ENCODE measurements around the gene SOX6.

Gene SOX6

DNA sequence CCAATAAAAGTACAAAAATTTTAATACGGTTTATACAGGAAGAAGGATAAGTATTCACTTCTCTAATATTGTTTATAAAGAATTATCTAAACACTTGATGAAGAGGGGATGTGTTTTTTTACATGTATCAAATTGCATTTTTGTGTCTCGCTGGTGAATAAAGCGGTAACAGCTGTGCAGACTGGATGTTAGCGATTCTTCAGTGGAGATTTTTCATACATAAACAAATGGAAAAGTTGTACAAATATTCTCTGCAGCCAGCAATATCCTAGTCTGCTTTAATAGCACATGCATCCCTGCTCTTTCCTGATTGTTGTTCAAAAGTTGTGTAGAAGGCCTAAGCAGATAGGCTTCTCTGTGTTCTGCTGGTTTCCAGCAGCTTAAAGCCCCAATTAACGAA is 369.3 kb downstream of the SOX6 start:
- no peak for FAIRE-seq

DNA sequence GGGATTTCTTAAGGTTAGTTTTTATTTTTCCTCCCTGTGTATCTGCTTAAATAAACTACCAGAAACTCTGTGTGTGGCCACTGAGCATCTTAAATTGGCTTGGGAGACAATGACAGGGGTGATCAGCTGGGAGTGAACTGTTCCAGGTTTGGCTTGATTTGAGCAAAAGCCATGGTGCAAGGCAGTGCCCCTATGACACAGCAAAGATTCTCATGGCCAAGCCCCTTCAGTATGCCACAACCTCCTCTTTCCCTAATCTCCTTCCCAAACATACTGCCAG is 370.5 kb downstream of the SOX6 start:
- FAIRE-seq = no peak

DNA sequence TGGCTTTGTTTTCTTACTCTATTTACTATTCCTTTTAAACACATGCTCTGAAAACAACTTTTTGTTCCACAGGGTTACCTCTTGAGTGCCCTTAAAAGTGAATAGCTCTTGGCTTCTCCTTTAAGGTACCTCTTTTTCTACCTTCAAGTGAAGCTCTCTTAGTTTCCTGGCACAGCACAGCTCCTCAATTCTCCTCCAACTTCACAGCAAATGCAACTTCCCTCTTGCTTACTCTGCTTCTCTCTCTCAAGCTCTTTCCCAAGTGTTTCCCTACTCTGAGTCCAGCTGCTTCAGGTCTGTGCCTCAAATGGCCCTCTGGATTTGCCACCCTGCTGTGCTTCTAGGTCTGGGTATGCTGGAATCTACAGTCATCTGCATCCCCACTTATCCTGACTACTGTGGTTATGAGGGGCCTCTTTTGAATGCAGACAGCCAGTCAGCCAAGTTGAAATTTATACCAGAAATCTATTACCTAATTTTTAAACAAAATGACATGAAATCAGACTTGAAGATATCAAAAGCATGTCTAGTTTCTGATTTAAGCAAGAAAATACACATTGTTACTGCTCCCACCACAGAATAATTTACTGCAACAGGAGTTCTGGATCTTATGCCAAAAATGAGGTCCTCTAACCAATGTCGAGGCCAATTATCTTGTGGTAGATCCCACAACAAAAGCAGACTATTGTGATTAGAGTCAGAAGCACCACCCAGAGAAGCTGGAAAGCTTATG is 371.1 kb downstream of the SOX6 start:
- no peak for FAIRE-seq

DNA sequence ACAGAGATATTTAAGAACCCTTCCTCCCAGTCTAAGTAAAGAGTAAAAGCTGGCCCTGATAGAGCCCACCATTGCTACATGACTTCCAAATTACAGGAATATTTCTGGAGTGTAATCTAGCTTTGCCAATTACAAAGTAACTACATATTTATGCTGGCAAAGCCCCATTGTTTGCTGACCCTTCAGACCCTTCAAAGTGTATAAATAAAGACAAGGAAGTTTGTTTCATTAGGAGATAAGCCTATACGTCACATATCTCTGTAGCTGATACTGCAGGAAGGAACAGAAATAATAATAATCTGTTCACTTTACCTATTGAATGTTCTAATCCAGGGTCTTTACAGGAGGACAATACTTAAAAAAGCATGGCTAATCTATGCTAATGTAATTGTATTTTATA is 375.1 kb downstream of the SOX6 start:
- FAIRE-seq = peak; percentile 17

DNA sequence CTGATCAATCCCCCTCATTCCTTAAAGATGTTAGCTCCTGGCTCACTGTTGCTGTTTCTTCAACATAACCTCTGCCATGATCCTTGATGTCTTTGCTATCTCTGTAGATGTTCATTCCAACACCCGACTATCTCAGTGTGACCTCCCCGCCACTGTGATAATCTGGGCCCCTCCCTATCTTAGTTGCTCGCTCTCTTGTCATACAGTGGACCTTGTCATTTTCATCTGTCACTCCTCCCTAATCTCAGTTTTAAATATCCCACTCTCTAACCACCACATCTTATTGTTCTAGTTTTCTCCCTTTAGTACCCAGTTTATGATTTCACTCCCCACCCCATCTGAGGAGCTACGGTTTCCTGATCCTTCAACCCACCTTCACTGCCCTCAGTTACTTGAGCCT is 379.2 kb downstream of the SOX6 start:
- no peak for FAIRE-seq

GRCh38 chr11:15976433-15977045 is 379.8 kb downstream of the SOX6 start:
- no peak for FAIRE-seq

DNA sequence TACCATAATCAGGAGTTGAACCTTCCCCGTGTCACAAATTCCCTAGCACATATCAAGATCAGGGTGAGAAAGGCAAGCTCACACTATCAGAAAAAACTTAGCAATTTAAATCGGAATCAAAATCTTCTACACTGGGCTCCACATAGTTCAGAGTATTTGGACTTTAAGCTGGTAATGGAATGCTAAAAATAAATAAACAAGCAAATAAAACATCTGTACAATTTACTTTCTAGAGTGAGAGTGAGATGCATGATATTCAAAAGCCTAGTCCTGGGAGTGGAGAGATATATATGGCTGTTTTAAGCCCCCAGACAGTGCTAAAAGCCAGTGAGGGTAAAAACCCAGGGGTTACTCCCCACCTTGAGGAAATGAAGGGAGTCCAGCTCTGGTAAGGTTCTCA is 380.6 kb downstream of the SOX6 start:
- no peak for FAIRE-seq

DNA sequence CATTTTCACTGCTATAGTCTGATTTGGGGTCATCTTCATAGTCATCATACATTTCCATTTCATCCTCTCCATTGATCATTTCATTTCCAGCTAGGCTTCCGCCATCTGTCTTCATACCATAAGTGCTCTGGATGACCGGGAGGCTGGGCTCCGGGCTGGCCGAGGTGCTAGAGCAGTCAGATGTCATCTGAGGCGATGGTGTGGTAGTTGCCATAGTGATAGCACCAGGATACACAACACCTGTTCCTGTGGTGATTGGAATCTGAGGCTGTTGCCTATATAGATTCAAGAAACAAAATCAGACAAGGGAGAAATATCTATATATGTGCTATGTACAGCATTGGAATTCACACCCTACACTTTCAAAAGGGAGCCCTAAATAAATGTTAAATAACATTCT is 383.5 kb downstream of the SOX6 start:
- FAIRE-seq = no peak

GRCh38 chr11:15971215-15971546 is 385.2 kb downstream of the SOX6 start:
- no peak for FAIRE-seq

DNA sequence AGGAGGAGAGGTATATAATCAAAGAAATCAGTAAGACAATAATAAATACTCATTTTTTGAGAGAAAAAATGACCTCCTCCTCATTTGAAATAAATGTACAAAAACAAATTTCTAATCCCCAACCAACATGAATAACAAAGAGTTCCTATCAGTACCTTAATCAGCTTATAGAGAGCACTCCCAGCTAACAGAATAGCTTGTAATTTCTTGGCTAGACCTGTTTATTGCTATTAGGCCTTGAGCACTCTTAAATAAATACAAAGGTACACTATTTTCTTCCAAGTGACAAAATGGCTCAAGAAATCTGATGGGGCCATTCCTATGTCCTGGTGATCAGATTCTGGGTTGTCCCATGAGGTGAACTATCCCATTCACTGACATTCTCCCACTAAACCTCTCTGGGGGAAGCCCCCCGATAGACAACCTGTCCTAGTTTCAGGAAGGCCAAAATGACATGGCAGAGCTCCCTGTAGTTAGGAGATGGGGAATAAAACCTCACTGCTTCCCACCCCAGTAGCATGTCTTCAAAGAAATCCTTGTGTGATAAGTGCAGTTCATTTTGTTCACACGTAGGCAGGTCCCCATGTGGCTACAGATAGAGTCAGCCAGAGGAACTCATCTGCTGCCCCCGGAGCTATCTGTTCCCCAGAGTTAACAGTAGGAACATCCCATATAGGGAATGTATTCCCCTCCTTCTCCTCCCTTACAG is 385.7 kb downstream of the SOX6 start:
- FAIRE-seq = no peak

- FAIRE-seq = no peak
Observed at GRCh38 chr11:15969701-15970329, 386.5 kb downstream of the SOX6 start.

GRCh38 chr11:15969281-15969680 is 387.1 kb downstream of the SOX6 start:
- FAIRE-seq = no peak

DNA sequence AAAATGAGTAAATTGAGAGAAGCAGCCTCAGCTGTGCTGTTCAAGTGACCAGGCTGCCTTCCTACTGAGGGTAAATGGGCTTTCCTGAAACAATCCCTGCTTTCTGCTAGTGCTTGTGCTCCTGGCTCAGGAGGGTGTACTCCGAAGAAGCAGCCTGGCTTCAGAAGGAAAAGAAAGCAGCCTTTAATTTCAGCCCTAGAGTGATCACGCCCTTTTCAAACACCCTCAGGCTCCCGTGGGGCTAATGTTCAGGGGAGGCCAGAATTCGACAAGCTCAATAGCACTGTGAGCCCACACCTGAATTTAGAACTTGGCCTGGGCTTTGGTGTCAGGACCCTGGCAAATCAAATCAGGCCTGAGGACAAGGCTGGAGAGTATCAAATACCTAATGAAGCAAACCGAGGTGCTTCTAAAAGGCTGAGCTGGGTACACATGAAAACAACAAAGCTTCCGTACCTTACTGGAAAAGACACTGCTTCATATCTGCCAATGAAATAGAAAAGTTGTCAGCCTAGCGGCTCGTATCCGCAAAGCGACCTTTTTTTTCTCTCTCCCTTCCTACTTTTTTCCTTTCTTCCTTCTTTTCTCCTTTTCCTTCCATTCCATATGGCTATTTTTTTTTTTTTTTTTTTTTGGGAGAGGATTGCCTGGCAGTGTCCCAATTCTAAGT is 387.8 kb downstream of the SOX6 start:
- FAIRE-seq = no peak

DNA sequence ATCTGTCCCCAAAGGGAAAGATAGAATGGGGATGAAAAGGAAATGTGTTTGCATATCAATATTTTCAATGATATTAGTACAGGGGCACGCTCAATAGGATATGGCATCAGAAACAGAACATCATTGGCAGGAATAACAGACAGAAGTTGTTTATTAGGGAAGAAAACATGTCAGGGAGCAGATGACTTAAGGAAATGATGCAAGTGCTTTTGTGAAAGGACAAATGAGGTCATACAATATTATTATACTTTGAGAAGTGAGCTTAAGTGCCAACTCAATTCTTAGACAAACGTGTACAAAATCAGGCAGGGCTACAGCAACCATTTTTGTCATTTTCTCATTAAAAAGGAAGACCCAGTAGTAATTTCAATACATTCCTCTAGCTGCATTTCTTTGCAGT is 388.4 kb downstream of the SOX6 start:
- FAIRE-seq = no peak

GRCh38 chr11:15967166-15967565 is 389.2 kb downstream of the SOX6 start:
- FAIRE-seq = no peak

GRCh38 chr11:15965562-15966250 is 390.6 kb downstream of the SOX6 start:
- no peak for FAIRE-seq

- FAIRE-seq = no peak
Observed at GRCh38 chr11:15963266-15963665, 393.1 kb downstream of the SOX6 start.

- FAIRE-seq = no peak
Observed at GRCh38 chr11:15958910-15959309, 397.4 kb downstream of the SOX6 start.

DNA sequence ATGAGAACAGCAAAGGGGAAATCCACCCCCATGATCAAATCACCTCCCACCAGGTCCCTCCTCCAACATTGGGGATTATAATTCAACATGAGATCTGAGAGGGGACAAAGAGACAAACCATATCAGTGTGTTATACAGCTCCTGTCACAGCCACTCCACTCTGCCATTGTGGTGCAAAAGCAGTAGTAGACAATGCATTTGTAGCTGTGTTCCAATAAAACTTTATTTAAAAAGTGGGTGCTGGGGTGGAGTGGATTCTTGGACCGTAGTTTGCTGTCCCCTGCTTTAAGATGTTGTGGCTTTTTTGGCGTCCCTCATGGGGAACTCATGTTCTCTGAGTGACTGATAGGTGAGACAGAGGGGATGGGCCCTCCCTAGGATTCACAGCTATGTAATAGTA is 399.1 kb downstream of the SOX6 start:
- FAIRE-seq = no peak

DNA sequence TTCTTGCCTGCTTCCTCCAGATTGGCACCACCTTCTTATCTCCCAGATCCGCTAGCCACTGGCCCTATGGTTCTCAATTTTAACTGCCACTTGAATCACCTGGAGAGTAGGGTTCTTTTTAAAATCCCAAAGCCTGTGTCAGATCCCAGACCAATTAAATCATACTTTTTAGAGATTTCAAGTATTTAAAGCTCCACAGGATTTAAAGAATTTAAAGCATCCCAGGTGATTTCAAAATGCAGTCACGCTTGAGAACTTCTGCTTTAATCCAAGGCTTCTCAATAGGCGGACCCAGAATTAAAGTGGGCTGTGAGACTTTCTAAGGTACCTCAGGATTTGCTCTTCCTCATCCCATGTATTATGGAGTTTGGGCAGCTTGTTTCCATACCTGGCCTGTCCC is 400.0 kb downstream of the SOX6 start:
- FAIRE-seq = no peak

DNA sequence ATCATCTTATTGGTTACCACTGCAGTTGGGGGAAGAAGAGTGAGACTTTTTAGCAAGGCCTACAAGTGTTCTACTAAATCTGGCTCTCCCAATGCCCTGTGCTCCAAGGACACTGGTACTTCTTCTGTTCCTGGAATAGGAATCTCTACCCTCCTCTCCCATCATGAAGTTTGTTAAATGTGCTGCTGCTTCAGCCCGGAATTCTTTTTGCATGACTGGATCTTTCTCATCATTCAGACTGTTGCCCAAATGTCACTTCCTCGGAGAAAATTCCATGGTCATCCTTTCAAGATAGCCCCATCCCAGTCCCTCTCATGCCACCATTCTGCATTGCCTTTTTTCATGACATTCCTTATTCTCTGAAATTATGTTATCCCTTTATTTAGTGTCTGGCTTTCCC is 400.8 kb downstream of the SOX6 start:
- FAIRE-seq = no peak

DNA sequence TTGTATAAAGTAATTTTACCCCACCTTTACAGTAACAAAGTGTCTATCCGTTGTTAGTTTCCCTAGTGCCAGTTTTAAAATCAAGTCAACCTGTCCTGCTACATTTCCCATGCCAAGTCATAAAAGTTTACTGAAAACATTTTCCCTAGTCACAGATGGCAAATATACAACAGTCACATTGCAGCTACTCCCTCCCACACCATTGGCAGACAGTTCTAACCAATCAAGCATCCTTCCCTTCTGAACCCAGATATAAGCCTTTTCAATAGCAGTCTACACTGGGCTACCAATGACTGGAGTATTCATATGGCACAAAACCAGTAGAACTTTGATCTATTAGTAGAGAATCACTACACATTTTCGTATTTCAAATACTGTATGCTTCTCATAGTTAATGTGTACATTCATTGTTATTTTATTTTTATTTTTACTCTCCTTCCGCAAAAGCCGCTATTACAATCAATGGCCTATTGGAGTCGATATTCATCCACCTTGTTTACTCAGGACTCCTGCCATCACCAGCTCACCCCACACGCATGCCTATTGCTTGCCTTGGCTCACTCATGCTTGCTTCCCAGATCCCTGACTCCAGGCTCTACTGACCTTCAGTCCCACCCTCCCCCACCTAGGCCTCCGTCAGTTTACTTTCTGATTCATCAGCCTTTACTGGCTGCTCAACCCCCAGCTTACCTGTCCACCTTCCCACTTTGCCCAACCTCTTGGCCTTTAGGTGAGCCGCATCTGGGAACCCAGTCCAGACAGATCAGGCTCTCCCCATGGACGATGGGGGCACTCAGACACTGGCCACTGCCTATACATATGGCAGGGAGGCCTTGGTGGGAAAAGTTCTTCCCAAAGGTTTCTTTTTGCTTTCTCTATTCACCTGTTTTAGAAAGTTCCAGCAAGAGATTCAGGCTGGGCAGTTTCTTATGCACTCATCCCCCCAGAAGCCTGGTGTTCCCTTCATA is 408.4 kb downstream of the SOX6 start:
- FAIRE-seq = no peak
